ENCODE measurements around the gene TP53TG3C. TPM values are rescaled to one million over a fixed set of nuclear protein-coding genes. Genes with fewer than 3 reads are reported as not detected.
"Not testable (repeated sequence)": the region's sequence is repeated elsewhere in the genome, so short reads cannot be mapped to it uniquely, and the experiment has no call there.

Gene TP53TG3C, protein sequence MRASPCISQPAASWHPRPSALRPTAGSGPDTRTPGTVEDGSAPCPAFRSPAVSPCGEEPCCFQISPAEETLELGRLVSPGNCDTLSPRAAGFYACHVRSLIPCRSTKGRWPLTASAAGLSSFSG
- polyA plus RNA-seq = under 1 TPM; 0.06 to 0.28 TPM

DNA sequence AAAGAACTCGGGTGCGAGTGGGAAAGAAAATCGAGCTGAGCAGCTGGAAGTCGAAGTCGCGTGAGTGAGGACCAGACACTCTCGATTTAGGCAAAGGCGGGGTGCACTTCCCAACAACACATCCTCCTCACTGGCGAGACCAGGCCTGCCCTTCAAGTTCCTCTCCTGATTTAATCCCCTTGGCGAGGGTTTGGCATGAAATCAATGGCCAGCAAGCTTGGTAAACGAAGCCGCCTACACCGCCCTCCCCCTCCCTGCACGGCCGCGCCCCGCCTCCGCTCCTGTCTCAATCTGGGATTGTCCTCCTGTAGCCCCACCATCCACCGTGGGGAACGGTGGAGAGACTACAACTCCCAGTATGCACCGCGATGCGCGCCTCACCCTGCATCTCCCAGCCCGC lies at the start of gene TP53TG3C:
Gene TP53TG3C, plus strand, starts transcription at position 301 of the 400 bp plus-strand sequence. Its CDS starts 68 bp downstream, at position 369.
- not testable (repeated sequence) for H3K9me3 ChIP-seq (ENCODE audit: control insufficient read depth in 2 of 2, insufficient read depth in 1 of 2, low read depth in 1 of 2, low read length in 1 of 2); H3K4me3 ChIP-seq (ENCODE audit: low read depth in 1 of 2, low read length in 2 of 2); H3K27me3 ChIP-seq (ENCODE audit: control insufficient read depth in 1 of 2, insufficient read depth in 2 of 2, low read length in 2 of 2); H3K36me3 ChIP-seq (ENCODE audit: control insufficient read depth in 2 of 2, insufficient read depth in 2 of 2, low read length in 1 of 2); H3K27ac ChIP-seq (ENCODE audit: low read depth in 2 of 2, low read length in 1 of 2); H3K4me1 ChIP-seq (ENCODE audit: control insufficient read depth in 2 of 2, insufficient read depth in 2 of 2, low read length in 1 of 2)
- WGBS, 2 donors = no CpG with 5 or more reads among the region's 25 CpGs

Other genes with a start within 250 kb of the TP53TG3C start
- under 1 TPM in 1 of 2 donors, not detected in 1; 0.01 TPM for gene TP53TG3E, start 110.1 kb downstream of the TP53TG3C start, polyA plus RNA-seq
- under 1 TPM in 1 of 2 donors, not detected in 1; 0.16 TPM for gene TP53TG3B, start 166.6 kb downstream of the TP53TG3C start, polyA plus RNA-seq